Kidney tubule cell (primary cell): ENCODE data around the gene PEF1.
A peak's percentile ranks its signal among the peaks of the same experiment; 100 is the strongest.

Experiments used
- DNase-seq: peaks from one replicate; pipeline ENCODE4 v3.0.0-alpha.2; 2018; ENCODE audit warnings: low spot score

PEF1 gene

GRCh38 chr1:31627930-31628559, 16.6 kb downstream of the PEF1 start:
- DNase-seq = no peak

- DNase-seq = no peak
Observed at GRCh38 chr1:31627301-31627929, 17.3 kb downstream of the PEF1 start.

DNA sequence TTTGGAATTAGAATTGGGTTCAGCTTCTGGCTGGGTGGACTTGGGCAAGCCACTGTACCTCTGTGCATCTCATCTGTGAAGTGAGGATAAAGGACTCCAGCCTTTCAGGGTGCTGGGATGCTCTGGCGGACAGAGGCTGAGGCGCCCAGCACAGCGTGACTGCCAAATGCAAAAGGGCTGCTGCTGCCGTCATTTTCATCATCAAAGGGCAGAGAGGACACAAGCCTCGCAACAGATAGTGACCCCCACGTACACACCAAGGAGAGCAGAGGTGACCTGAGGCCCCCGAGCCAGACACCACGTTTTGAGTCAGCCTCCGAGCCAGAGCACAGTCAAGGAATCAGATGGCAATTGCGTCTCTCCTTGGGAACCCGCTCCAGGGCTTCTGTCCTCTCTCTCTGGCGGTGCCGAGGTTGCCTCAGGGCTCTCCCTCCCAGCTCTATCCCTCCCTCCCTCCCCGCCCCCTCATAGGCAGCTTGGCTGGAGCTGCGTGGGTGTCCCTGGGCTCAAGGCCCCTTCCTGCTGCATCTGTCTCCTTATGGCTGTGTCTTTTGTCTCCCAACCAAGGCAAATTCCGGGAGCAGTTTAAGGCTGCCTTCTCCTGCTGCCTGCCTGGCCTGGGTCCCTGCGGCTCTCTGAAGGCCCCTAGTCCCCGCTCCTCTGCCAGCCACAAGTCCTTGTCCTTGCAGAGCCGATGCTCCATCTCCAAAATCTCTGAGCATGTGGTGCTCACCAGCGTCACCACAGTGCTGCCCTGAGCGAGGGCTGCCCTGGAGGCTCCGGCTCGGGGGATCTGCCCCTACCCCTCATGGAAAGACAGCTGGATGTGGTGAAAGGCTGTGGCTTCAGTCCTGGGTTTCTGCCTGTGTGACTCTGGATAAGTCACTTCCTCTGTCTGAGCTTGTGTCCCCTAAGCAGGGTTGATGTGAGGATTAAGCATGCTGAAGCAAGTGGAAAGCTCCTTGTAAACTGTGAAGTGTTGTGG, 18.2 kb downstream of the PEF1 start:
- DNase-seq = no peak

DNA sequence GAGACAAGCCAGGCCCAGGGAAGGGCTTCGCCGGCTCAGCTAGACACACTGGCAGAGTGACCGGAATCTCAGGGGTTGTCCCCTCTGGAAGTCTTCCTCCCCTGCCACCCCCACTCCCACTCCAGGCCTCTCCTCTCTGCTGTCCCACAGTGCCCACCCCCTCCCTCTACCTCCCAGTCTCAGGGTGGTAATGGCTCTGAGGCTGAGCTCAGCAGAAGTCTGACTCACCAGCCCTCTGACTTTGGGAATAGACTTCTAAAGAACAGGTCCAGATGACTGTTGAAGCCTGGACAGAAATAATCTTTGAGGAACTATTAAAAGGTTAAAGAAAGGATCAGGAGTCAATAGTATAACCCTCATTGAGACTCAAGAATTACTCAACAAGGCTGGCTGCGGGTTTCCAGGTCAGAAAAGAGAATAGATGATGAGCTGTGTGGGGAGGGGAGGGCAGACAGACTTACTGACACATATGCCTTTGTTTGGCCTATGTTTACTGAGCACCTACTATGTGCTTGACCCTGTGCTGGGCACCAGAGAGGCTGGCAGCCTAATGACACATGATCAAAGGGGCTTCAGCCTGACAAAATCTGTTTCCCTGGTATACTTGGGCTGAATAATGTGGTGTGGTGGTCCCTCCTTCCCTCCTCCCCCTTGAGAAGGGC, 19.0 kb downstream of the PEF1 start:
- peak; percentile 55 for DNase-seq

- no peak for DNase-seq
Observed at GRCh38 chr1:31624731-31625514, 19.8 kb downstream of the PEF1 start.

DNA sequence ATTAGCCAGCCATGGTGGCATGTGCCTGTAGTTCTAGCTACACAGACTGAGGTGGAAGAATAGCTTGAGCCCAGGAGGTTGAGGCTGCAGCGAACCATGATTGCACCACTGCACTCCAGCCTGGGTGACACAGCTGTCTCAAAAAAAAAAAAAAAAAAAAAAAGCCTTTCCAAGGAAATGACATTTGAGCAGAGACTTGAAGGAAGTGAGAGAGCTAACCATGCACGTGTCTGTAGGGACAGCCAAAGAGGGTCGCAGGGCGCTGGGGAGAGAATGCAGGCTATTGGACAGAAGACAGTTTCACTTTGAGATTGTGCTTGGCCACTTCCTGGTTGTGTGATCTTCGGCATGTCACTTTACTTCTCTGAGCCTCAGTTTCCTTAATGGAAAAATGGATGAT, 20.4 kb downstream of the PEF1 start:
- no peak for DNase-seq

DNA sequence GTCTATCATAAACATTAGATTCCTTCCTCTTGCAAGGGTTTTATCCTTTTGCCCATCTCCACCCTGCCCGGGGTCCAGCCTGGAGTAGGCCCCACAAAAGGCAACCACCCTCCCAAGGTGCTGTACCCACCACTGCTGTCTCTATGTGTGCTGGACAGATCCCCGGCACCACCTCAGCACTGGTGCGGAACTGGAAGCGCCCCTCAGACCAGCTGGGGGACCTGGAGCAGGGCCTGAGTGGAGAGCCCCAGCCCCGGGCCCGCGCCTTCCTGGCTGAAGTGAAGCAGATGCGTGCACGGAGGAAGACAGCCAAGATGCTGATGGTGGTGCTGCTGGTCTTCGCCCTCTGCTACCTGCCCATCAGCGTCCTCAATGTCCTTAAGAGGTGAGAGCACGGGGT, 21.3 kb downstream of the PEF1 start:
- DNase-seq = no peak

DNA sequence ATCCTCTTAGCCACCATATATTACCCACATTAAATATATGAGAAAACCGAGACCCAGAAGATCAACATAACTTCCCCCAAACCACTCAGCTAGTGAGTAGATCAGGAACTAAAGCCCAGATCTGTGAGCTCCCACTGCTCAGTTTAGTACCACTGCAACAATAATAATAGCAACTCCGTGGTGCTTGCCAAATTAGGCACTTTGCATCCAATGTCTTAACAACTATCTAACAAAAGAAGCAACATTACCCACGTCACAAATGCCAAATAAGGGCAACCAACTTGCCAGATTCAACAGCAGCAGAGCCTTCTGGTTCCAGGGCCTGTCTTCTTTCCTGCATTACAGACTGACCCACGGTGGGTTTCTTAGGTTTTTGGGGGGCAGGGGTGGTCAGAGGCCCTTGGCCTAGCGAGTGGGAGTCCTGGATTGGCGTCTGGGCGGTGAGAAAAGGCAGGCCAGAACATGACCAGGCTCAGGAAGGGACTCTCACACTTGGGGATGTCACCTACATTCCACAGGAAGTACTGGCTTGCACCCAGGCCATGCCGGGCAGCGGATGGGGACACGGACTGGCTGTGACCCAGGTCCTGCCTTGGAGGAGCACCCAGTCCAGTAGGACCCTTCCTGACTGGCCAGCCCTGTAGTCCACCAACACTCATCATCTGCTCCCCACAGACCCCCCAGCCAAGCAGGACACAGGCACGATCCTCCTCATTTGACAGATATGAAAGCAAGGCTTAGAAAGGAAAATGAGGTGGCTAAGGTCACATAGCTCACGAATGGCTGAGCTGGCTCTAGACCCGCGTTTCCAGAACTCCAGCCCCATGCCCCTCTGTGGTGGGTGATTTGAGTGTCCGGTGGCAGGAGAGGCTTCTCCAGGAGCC, 22.6 kb downstream of the PEF1 start:
- DNase-seq = no peak

GRCh38 chr1:31621498-31621820, 23.2 kb downstream of the PEF1 start:
- DNase-seq = no peak

DNA sequence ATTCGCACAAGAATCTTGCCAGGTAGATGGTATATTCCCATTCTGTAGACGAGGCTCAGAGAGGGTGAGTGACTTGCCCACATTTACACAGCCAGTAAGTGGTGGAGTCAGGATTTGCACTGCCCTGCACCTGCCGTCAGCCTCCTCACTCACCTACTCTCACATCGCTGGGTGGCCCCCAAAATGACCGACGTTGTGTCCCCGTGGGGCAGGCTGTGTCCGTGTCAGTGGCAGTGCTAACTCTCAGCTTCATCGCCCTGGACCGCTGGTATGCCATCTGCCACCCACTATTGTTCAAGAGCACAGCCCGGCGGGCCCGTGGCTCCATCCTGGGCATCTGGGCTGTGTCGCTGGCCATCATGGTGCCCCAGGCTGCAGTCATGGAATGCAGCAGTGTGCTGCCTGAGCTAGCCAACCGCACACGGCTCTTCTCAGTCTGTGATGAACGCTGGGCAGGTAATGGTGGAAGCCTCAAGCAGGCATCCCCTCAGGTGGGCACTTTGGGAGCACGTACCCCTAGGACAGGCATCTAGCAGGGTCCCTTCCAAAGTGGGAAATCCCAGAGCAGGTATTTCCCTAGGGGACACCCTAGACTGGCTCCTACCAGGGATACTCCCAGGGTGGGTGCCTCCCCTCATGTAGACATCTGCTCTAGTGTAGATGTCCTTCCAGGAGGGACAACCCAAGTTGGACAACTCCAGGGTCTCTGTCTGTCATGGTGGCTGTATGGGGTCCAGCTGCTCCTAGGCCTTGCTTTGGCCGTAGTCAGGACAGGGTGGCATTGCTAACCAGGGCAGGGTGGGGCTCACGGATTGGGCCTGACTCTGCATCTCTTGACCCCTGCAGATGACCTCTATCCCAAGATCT, 23.8 kb downstream of the PEF1 start:
- no peak for DNase-seq

DNA sequence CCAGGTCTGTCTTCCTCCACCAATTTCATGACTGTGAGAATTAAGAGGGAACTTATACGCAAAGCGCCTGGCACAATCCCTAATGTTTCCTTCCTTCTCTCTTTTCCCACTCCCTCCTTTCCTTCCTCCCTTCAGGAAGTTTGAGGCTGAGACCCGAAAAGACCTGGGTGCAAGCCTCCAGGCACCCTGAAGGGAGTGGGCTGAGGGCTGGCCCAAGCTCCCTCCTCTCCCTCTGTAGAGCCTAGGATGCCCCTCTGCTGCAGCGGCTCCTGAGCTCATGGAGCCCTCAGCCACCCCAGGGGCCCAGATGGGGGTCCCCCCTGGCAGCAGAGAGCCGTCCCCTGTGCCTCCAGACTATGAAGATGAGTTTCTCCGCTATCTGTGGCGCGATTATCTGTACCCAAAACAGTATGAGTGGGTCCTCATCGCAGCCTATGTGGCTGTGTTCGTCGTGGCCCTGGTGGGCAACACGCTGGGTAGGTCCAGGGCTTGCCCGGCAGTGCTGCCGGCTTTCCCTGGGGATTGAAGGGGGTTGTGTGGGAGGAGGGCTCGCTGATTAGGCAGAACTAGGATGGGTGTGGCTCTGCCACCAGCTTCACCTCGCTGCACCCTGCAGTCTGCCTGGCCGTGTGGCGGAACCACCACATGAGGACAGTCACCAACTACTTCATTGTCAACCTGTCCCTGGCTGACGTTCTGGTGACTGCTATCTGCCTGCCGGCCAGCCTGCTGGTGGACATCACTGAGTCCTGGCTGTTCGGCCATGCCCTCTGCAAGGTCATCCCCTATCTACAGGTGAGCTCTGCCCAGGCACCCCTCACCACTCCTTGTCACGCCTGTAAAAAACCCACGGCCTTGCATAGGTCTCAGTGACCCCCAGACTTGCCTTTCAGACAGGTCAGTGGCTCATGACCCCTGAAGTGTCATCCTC, 25.5 kb downstream of the PEF1 start:
- no peak for DNase-seq

- peak; percentile 28 for DNase-seq
Observed at GRCh38 chr1:31617916-31618746, 26.5 kb downstream of the PEF1 start.

DNA sequence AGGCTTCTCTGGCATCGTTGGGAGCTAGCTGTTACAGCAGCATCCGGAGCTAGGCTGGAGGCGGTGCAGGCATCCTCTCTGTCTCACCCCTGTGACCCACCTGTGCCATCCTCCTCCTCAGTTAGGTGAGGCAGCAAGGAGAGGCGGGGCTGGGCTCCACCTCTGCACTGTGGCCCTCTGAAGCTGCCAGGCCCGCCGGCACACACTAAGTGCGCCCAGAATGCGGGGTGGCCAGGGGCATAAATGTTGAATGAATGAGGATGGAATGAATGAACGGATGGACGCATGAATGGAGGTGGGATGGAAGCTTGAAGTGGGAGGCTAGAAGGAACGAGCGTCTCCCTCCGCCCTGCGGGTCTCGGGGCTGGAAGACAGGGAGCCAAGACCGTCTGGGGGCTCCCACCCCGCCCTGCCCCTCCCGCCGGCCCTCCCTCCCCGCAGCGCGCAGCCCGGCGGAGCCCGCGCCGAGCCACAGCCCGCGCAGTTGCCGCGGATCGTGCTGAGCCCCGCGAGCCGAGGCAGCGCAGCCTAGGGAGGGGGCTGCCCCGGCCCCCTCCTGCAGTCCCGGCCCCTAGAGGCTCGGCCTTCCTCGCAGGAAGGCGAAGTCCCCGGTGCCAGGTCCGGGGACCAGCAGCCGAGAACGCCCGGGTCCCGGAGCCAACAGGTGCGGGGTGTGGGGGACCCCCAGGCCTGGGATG, 27.3 kb downstream of the PEF1 start, which contains the start of gene HCRTR1:
TSS of gene HCRTR1 (plus strand) at position 472 of the 698 bp plus-strand sequence. CDS start 1,504 bp downstream, outside the sequence.
- DNase-seq = no peak

DNA sequence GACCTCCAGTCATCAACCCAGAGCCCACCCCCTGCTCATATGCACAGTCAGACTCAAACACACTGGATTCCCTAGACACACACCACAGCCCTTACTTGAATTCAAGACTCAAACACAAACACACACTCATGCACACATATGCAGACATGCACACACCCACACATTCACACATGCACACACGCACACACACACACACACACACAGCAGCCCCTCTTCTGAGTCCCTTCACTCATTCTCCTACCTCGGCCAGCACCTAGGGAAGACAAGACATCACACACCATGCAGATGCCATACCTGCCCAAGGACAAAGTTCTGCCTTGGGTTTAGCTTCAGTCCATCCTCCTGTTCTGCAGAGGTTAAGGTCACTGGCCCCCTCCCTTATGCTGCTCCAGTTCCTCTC, 28.7 kb downstream of the PEF1 start:
- DNase-seq = no peak

- no peak for DNase-seq
Observed at GRCh38 chr1:31615414-31615813, 29.3 kb downstream of the PEF1 start.

- peak; percentile 9 for DNase-seq
Observed at GRCh38 chr1:31614414-31615005, 30.2 kb downstream of the PEF1 start.
